Hepatocyte (in vitro differentiated cells): ENCODE results near the gene GMDS. TPM values are rescaled to one million over a fixed set of nuclear protein-coding genes. Genes with fewer than 3 reads are reported as not detected.
A peak's percentile ranks its signal among the peaks of the same experiment; 100 is the strongest.

Experiments used
- DNase-seq: peaks from one replicate; pipeline ENCODE4 v3.0.0-alpha.2; 2016; ENCODE audit warnings: low spot score
- H2AFZ ChIP-seq: fragments of 200-600 bp; sonication (generic); 2 replicates; pipeline ENCODE4 v1.6.0; 2016; ENCODE audit warnings: antibody characterized with exemption, mild to moderate bottlenecking
- H3K27ac ChIP-seq: fragments of 200-600 bp; sonication (generic); 2 replicates; pipeline ENCODE4 v1.5.1; 2016; ENCODE audit warnings: mild to moderate bottlenecking
- H3K27me3 ChIP-seq: fragments of 200-600 bp; sonication (generic); 2 replicates; pipeline ENCODE4 v1.6.1; 2016
- H3K36me3 ChIP-seq: fragments of 200-600 bp; sonication (generic); replicated peaks from 2 replicates; pipeline ENCODE4 v1.5.1; 2016; ENCODE audit warnings: low read depth; ENCODE audit not compliant: insufficient read depth
- H3K4me1 ChIP-seq: fragments of 200-600 bp; sonication (generic); 2 replicates; pipeline ENCODE4 v1.5.1; 2016; ENCODE audit warnings: mild to moderate bottlenecking, moderate library complexity; ENCODE audit not compliant: insufficient read depth
- H3K4me2 ChIP-seq: fragments of 200-600 bp; sonication (generic); 2 replicates; pipeline ENCODE4 v1.6.0; 2016
- H3K4me3 ChIP-seq: fragments of 200-600 bp; sonication (generic); 2 replicates; pipeline ENCODE4 v1.5.1; 2016; ENCODE audit warnings: mild to moderate bottlenecking
- H3K79me2 ChIP-seq: fragments of 200-600 bp; sonication (generic); 2 replicates; pipeline ENCODE4 v1.6.0; 2017; ENCODE audit warnings: mild to moderate bottlenecking
- H3K9me2 ChIP-seq: fragments of 200-600 bp; sonication (generic); replicated peaks from 2 replicates; pipeline ENCODE4 v1.6.0; 2017; ENCODE audit warnings: mild to moderate bottlenecking; ENCODE audit not compliant: insufficient read depth
- H3K9me3 ChIP-seq: fragments of 200-600 bp; sonication (generic); 2 replicates; pipeline ENCODE4 v1.5.1; 2016; ENCODE audit warnings: low read depth, mild to moderate bottlenecking
- H4K20me1 ChIP-seq: fragments of 200-600 bp; sonication (generic); 2 replicates; pipeline ENCODE4 v1.6.0; 2016; ENCODE audit warnings: mild to moderate bottlenecking; ENCODE audit not compliant: insufficient read depth, poor library complexity, severe bottlenecking
- EZH2 ChIP-seq: fragments of 200-600 bp; sonication (generic); IDR thresholded peaks from 2 replicates; pipeline ENCODE4 v1.6.1; 2016; ENCODE audit warnings: antibody characterized with exemption, mild to moderate bottlenecking, borderline replicate concordance
- EZH2phosphoT487 ChIP-seq: fragments of 200-600 bp; sonication (generic); IDR thresholded peaks from one replicate; pipeline ENCODE4 v1.6.1; 2018; ENCODE audit warnings: antibody characterized with exemption, mild to moderate bottlenecking, low read depth, moderate library complexity; ENCODE audit not compliant: unreplicated experiment, severe bottlenecking
- WGBS: methylation state at CpG from one replicate; pipeline ENCODE4 v1.1.6; 2016; ENCODE audit warnings: low lambda C conversion rate; ENCODE audit errors: missing lambda C conversion rate; 5-methylcytosine and 5-hydroxymethylcytosine counted together
- polyA plus RNA-seq: library from polyadenylated mRNA; unstranded; fragments of >200 nt; fragmentation: Nextera tagmentation; extraction: Ambion mirVana; gene quantifications from 2 replicates; pipeline ENCODE4 v1.2.1, GENCODE V29; 2016
- total RNA-seq: library from RNA; depleted of rRNA; stranded (reverse); fragments of >200 nt; gene quantifications from 2 replicates; pipeline ENCODE4 v1.2.3, GENCODE V29; 2014
- TF ChIP-seq, protein P1 (sequence below): fragments of 200-600 bp; sonication (generic); IDR thresholded peaks from 2 replicates; pipeline ENCODE4 v1.5.1; 2016; ENCODE audit warnings: antibody characterized with exemption, mild to moderate bottlenecking; ENCODE audit not compliant: poor library complexity

Gene GMDS
- total and polyA plus RNA-seq, 2 experiments from 2014 or later: 20.7 to 32.6 TPM

GRCh38 chr6:2221726-2222274 lies 23.6 kb downstream of the GMDS start:
- H3K27me3 ChIP-seq: no peaks in the 10 kb centered on the region
- no peak for TF ChIP-seq EZH2phosphoT487
- no peak for TF ChIP-seq EZH2
- TF ChIP-seq, protein P1, sequence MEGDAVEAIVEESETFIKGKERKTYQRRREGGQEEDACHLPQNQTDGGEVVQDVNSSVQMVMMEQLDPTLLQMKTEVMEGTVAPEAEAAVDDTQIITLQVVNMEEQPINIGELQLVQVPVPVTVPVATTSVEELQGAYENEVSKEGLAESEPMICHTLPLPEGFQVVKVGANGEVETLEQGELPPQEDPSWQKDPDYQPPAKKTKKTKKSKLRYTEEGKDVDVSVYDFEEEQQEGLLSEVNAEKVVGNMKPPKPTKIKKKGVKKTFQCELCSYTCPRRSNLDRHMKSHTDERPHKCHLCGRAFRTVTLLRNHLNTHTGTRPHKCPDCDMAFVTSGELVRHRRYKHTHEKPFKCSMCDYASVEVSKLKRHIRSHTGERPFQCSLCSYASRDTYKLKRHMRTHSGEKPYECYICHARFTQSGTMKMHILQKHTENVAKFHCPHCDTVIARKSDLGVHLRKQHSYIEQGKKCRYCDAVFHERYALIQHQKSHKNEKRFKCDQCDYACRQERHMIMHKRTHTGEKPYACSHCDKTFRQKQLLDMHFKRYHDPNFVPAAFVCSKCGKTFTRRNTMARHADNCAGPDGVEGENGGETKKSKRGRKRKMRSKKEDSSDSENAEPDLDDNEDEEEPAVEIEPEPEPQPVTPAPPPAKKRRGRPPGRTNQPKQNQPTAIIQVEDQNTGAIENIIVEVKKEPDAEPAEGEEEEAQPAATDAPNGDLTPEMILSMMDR: no peak
- no peak overlapping the region for H3K4me3 ChIP-seq
- H3K4me2 ChIP-seq: peak overlapping the region; percentile 65
- DNase-seq: no peak
- H3K9me3 ChIP-seq: no peaks in the 10 kb centered on the region
- H4K20me1 ChIP-seq: no peaks in the 10 kb centered on the region
- peaks cover 12% of the 10 kb centered on the region for H3K79me2 ChIP-seq
- WGBS: 77% methylated on average over 6 of the region's 6 CpGs
- H3K9me2 ChIP-seq: no peaks in the 10 kb centered on the region
- no peak overlapping the region for H3K27ac ChIP-seq
- no peaks in the 10 kb centered on the region for H3K36me3 ChIP-seq
- H2AFZ ChIP-seq: no peak overlapping the region
- H3K4me1 ChIP-seq: peaks cover 23% of the 10 kb centered on the region

GRCh38 chr6:2220154-2220553 lies 25.3 kb downstream of the GMDS start:
- Histone ChIP-seq H3K9me2 (no peaks in the 10 kb centered on the region), H3K9me3 (no peaks in the 10 kb centered on the region), H3K27me3 (no peaks in the 10 kb centered on the region), H2AFZ (no peak overlapping the region), H3K36me3 (no peaks in the 10 kb centered on the region), H4K20me1 (no peaks in the 10 kb centered on the region), H3K4me1 (peaks cover 9% of the 10 kb centered on the region), H3K4me3 (no peak overlapping the region), H3K4me2 (no peak overlapping the region), H3K27ac (no peak overlapping the region), H3K79me2 (peaks cover 10% of the 10 kb centered on the region)
- DNase-seq: no peak
- WGBS: 85% methylated on average over 6 of the region's 6 CpGs
- TF ChIP-seq, protein P1: no peak
- TF ChIP-seq EZH2phosphoT487 (no peak), EZH2 (no peak)

DNA sequence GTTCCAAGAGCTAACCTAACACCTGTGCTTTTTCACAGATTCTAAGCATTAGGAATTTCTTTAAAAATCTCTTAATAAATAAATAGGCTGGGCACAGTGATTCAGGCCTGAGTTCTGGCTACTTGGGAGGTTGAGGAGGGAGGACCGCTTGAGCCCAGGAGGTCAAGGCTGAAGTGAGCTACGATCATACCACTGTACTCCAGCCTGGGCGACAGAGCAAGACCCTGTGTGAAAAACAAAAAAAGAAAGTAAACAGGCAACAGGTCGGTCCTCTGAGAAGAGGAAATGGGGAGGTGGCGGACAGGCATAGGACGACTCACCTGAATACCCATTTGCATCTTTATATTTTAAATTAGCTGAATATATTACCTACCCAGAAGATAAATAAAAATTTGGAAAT lies 26.5 kb downstream of the GMDS start:
- Histone ChIP-seq H4K20me1 (no peaks in the 10 kb centered on the region), H3K79me2 (peaks cover 10% of the 10 kb centered on the region), H3K27ac (no peak overlapping the region), H3K4me2 (no peak overlapping the region), H3K4me3 (no peak overlapping the region), H3K4me1 (peaks cover 3% of the 10 kb centered on the region), H3K27me3 (no peaks in the 10 kb centered on the region), H3K36me3 (no peaks in the 10 kb centered on the region), H3K9me2 (no peaks in the 10 kb centered on the region), H3K9me3 (no peaks in the 10 kb centered on the region), H2AFZ (no peak overlapping the region)
- TF ChIP-seq EZH2phosphoT487: no peak
- TF ChIP-seq EZH2: no peak
- TF ChIP-seq, protein P1: no peak
- no peak for DNase-seq
- 94% methylated on average over 6 of the region's 6 CpGs for WGBS
